Measurements from ENCODE around the gene CCDC68. TPM values are rescaled to one million over a fixed set of nuclear protein-coding genes. Genes with fewer than 3 reads are reported as not detected.

The CCDC68 gene
- total and polyA plus RNA-seq, 2 of the 8 experiments (the other 6 are each of a cell fraction or from before 2014, with no cell fraction given), result 0.06 to 0.80 TPM

GRCh38 chr18:54878659-54879358 lies 80.5 kb downstream of the CCDC68 start (continued):
- TF ChIP-seq CHD7 (IDR thresholded peaks at IDR 0.05; ENCODE audit: insufficient replicate concordance, low read length) (no peak), TCF12 (IDR thresholded peaks at IDR 0.05; ENCODE audit: low read depth, low read length) (no peak), E2F6 (IDR thresholded peaks at IDR 0.05) (no peak), SP2 (IDR thresholded peaks at IDR 0.05; ENCODE audit: low read length) (no peak), CTBP2 (IDR thresholded peaks at IDR 0.05; ENCODE audit: borderline replicate concordance, insufficient read depth, insufficient read length, low read length) (no peak), SP1 (IDR thresholded peaks at IDR 0.05; ENCODE audit: low read depth, low read length) (no peak), CREB1 (IDR thresholded peaks at IDR 0.05) (no peak), EGR1 (IDR thresholded peaks at IDR 0.05; ENCODE audit: borderline replicate concordance, low read depth, low read length) (no peak), SIN3A (conservative IDR thresholded peaks at IDR 0.05 in 1 of 2, IDR thresholded peaks at IDR 0.05 in 1 of 2; ENCODE audit: low read depth in 1 of 2, low read length in 2 of 2) (no peak), YY1 (IDR thresholded peaks at IDR 0.05; ENCODE audit: low read depth, low read length) (no peak)

Data from H1 (cell line).